Uterus (tissue), 2 donors: ENCODE data around the gene CYP1A2.

Experiments
- CTCF ChIP-seq, 4 experiments: fragments of 200-600 bp in 2 of 4; fragments of 450-650 bp in 2 of 4; sonication (generic) in 2 of 4; IDR thresholded peaks; one replicate each; pipeline ENCODE4 v1.5.1; 2016 to 2019; ENCODE audit warnings: antibody characterized with exemption in 4 of 4, mild to moderate bottlenecking in 2 of 4, moderate library complexity in 1 of 4
- POLR2A ChIP-seq, 2 donors: fragments of 450-650 bp; IDR thresholded peaks; one replicate each; pipeline ENCODE4 v1.6.1; 2016; ENCODE audit warnings: antibody characterized with exemption in 2 of 2, mild to moderate bottlenecking in 1 of 2, moderate library complexity in 1 of 2

DNA sequence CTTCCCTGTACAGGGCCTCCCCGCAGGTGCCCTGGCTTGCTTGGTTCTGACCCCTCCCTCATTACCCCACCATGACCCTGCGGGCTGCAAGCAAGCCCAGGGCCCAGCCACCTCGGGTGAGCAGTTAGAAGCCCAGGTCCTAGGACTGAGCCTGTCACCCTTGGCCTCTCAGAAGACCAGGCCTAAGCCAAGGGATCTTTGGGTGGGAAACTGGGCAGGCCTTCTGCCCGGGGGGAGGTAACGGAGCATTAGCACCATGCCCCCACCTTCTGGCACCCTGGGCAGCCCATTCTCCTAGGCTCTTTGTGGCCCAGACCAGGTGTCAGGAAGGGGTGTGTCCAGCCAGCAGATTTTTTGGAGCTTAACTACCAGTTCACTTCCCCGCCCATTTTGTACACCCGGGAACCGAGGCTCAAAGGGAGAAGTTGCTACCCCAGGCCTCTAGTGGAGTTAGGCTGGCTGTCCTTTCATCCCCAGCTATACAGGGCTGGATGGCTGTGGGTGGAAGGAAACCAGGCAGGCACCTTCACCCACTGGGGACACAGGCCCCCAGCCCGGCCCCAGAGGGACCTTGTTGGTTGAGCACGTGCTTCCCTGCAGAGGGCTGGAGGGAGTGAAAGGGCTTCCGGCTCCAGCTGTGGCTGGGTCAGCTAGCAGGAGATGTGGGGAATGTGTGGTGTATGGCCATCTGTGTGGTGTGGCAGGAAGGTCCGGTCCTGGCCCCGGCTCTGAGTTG lies 34.6 kb downstream of the CYP1A2 start:
- TF ChIP-seq POLR2A (IDR thresholded peaks at IDR 0.05) (no peak), CTCF (IDR thresholded peaks at IDR 0.05) (no peak)
